ENCODE data around the gene COL4A1. TPM values are rescaled to one million over a fixed set of nuclear protein-coding genes. Genes with fewer than 3 reads are reported as not detected.

The COL4A1 gene
- total RNA-seq, 3 donors from 2014 or later = 118 to 1,008 (median 370) TPM

DNA sequence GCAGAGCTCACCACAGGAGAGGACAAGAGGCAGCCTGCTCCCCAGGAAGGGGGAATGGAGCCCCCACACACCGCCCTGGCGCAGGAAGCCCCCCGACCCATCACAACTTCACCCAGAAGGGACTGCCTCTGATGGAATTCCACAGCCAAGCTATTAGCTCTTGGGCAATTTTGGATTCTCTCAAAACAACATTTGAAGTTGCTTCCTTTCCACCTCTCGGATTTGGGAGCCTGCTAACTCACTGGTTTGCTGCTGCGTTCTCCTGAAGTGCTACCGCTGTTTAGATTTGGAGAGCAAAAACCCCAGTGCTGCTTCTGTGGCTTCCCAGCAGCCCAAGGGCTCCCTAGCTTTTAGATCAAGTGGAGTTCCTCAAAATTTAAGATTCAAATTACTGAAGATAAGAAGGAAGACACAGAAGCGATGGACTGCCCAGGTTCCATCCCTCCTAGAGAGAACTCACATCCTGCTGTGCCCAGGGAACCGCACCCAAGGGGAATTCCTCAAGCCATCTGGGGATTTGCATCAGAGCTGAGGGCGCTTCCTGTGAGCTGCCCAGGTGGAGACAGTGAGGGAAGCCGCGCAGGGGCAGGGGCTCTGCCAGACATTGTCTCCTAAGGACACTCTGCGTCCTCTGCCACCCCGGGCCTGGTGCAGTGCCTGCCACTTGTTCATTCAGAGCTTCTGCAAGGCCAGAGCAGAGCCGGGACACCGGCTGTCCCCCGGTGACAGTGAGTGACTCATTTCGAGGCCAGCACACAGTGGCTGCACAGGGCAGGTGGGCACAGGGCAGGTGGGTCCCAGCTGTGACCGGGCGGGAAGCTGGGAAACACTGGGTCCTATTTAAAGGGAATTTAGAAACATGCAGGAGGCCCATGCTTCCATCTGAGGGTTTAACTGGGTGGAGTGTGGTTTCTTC lies 45.5 kb downstream of the COL4A1 start:
- H3K4me3 ChIP-seq = no peak overlapping the region
- DNase-seq (ENCODE audit: low spot score in 2 of 2) = no peak

DNA sequence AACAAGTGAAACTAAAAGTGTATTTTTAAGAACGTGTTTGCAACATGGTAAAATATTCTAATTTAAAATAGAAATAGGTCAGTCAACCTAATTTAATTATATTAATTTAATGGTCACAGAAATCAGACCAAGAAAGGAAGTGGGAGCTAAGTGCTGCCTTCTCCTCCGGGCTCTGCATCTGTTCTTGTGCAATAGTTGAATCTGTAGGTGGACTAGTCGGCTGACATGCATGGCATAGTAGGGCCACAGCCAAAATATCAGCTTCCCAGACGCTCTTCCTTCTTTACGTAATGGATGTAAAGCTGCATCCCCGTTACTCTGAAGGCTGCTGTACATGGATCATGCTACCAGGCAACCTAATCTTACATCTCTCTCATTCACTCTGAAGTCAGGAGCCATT lies 47.3 kb downstream of the COL4A1 start:
- TF ChIP-seq, protein P1, sequence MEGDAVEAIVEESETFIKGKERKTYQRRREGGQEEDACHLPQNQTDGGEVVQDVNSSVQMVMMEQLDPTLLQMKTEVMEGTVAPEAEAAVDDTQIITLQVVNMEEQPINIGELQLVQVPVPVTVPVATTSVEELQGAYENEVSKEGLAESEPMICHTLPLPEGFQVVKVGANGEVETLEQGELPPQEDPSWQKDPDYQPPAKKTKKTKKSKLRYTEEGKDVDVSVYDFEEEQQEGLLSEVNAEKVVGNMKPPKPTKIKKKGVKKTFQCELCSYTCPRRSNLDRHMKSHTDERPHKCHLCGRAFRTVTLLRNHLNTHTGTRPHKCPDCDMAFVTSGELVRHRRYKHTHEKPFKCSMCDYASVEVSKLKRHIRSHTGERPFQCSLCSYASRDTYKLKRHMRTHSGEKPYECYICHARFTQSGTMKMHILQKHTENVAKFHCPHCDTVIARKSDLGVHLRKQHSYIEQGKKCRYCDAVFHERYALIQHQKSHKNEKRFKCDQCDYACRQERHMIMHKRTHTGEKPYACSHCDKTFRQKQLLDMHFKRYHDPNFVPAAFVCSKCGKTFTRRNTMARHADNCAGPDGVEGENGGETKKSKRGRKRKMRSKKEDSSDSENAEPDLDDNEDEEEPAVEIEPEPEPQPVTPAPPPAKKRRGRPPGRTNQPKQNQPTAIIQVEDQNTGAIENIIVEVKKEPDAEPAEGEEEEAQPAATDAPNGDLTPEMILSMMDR (IDR thresholded peaks at IDR 0.05) = no peak
- TF ChIP-seq POLR2A (IDR thresholded peaks at IDR 0.05) (no peak), POLR2AphosphoS5 (IDR thresholded peaks at IDR 0.05) (no peak)

More for the DNA sequence above, 45.5 kb downstream of the COL4A1 start:
- Histone ChIP-seq H3K27ac (no peak overlapping the region), H3K36me3 (no peaks in the 10 kb centered on the region), H3K9me3 (no peaks in the 10 kb centered on the region), H3K4me1 (peaks cover 14 to 15% of the 10 kb centered on the region in 2 donors), H3K27me3 (no peaks in the 10 kb centered on the region)
- TF ChIP-seq POLR2A (IDR thresholded peaks at IDR 0.05) (no peak), POLR2AphosphoS5 (IDR thresholded peaks at IDR 0.05) (no peak)
- TF ChIP-seq, protein P1 (IDR thresholded peaks at IDR 0.05) = no peak
- intact Hi-C loops (cut with DNase I; ENCODE audit: low total_unique reads) = no loop called here

DNA sequence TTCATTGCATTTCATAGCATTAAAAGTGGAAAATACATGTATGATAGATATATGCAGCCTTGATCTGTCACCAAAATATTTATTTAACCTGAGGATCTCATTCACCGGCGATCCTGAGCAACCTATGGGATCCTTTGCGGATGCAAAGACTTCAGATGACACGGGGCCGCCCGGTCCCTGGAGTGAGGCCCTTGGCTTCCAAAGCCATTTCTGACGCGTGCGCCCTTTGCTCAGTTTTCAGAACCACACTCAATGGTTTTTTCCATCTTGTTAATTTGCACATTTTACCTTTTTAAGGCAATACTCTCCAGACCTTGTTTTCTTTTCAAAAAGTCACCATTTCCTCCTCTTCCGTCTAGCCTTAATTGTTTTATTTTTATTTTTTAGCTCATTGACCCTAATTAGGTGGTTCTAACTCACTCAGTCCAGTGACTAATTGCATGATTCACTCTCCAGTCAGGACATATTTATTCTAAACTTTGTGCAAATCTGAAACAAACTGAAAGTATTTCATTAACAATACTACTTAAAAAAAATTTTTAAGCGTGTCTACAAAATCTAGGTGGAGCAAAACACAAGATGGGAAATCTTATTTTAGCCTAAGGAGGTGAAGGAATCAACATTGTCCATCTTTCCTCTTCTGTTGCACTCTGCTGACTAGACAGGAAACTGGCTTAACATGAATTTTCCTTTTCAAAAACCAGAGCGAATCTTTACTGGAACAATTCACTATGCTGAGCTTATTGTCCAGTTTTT lies 47.9 kb downstream of the COL4A1 start:
- intact Hi-C loops (cut with DNase I; ENCODE audit: low total_unique reads) = no loop called here
- Histone ChIP-seq H3K4me3 (no peak overlapping the region), H3K27ac (peak overlapping the region in 1 of 2 donors; percentile 44), H3K9me3 (no peaks in the 10 kb centered on the region), H3K4me1 (peaks cover 11 to 12% of the 10 kb centered on the region in 2 donors), H3K27me3 (no peaks in the 10 kb centered on the region), H3K36me3 (no peaks in the 10 kb centered on the region)
- TF ChIP-seq, protein P1 (IDR thresholded peaks at IDR 0.05) = no peak
- TF ChIP-seq POLR2AphosphoS5 (IDR thresholded peaks at IDR 0.05) = no peak
- TF ChIP-seq POLR2A (IDR thresholded peaks at IDR 0.05) = no peak
- DNase-seq (ENCODE audit: low spot score in 2 of 2) = no peak

More for the DNA sequence above, 47.3 kb downstream of the COL4A1 start:
- intact Hi-C loops (cut with DNase I; ENCODE audit: low total_unique reads) = no loop called here
- DNase-seq (ENCODE audit: low spot score in 2 of 2) = no peak
- Histone ChIP-seq H3K4me3 (no peak overlapping the region), H3K27me3 (no peaks in the 10 kb centered on the region), H3K36me3 (no peaks in the 10 kb centered on the region), H3K4me1 (peaks cover 11 to 15% of the 10 kb centered on the region in 2 donors), H3K9me3 (no peaks in the 10 kb centered on the region), H3K27ac (peak overlapping the region; percentile 6 to 44)

DNA sequence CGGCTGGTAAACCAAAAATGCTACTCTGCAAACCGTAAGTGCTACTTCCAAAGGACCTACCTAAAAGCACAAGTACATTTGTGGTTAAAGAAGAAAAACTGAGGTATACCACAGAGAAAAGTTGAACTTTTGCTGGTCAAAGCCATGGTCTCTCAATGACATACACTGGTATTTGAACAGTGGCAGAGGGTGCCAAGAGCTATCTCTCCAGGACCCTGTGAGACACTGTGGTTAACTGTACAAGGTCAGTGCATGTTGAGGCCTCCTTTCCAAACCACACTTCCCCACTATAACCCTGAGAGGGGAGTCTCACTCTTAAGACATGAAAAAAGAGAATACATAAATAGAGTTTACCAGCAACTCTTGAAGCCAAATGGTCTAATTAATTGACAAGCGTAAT lies 49.5 kb downstream of the COL4A1 start:
- no peak for DNase-seq (ENCODE audit: low spot score in 2 of 2)
- intact Hi-C loops (cut with DNase I; ENCODE audit: low total_unique reads) = no loop called here
- no peaks in the 10 kb centered on the region for H3K4me1 ChIP-seq
- TF ChIP-seq POLR2AphosphoS5 (IDR thresholded peaks at IDR 0.05) = no peak
- no peak for TF ChIP-seq POLR2A (IDR thresholded peaks at IDR 0.05)
- TF ChIP-seq, protein P1 (IDR thresholded peaks at IDR 0.05) = no peak
- no peaks in the 10 kb centered on the region for H3K27me3 ChIP-seq
- no peak overlapping the region for H3K4me3 ChIP-seq
- no peaks in the 10 kb centered on the region for H3K9me3 ChIP-seq
- no peaks in the 10 kb centered on the region for H3K36me3 ChIP-seq
- no peak overlapping the region for H3K27ac ChIP-seq
